GM23338 (cell line): Measurements from ENCODE around the gene SERPINB2. TPM values are rescaled to one million over a fixed set of nuclear protein-coding genes. Genes with fewer than 3 reads are reported as not detected.
A peak's percentile ranks its signal among the peaks of the same experiment; 100 is the strongest.
"Not testable (repeated sequence)": the region's sequence is repeated elsewhere in the genome, so short reads cannot be mapped to it uniquely, and the experiment has no call there.

Experiments used
- ATAC-seq: fragments of 200-7000 bp; cut with Tn5 transposase; 3 replicates; pipeline ENCODE4 v1.9.1; 2020
- DNase-seq: peaks from one replicate; pipeline ENCODE4 v3.0.0-alpha.2; 2015; ENCODE audit warnings: low spot score
- H2AFZ ChIP-seq: fragments of 200-600 bp; sonication (generic); 2 replicates; pipeline ENCODE4 v1.8.0; 2016; ENCODE audit warnings: antibody characterized with exemption, mild to moderate bottlenecking, moderate library complexity
- H3F3A ChIP-seq: fragments of 200-600 bp; sonication (generic); replicated peaks from 2 replicates; pipeline ENCODE4 v1.8.0; 2017; ENCODE audit warnings: antibody characterized with exemption, mixed run types, low read depth
- H3K27ac ChIP-seq: fragments of 200-600 bp; sonication (generic); 2 replicates; pipeline ENCODE4 v1.6.1; 2016; ENCODE audit warnings: low read depth
- H3K27me3 ChIP-seq: fragments of 200-600 bp; sonication (generic); 2 replicates; pipeline ENCODE4 v1.8.0; 2016; ENCODE audit warnings: mild to moderate bottlenecking, mixed run types, moderate library complexity; ENCODE audit not compliant: insufficient read depth
- H3K36me3 ChIP-seq: fragments of 200-600 bp; sonication (generic); 2 replicates; pipeline ENCODE4 v1.8.0; 2016; ENCODE audit warnings: mild to moderate bottlenecking; ENCODE audit not compliant: insufficient read depth
- H3K4me1 ChIP-seq: fragments of 200-600 bp; sonication (generic); 2 replicates; pipeline ENCODE4 v1.8.0; 2016; ENCODE audit warnings: mild to moderate bottlenecking, moderate library complexity; ENCODE audit not compliant: insufficient read depth
- H3K4me2 ChIP-seq: fragments of 200-600 bp; sonication (generic); 2 replicates; pipeline ENCODE4 v1.7.1; 2017; ENCODE audit warnings: mixed run types
- H3K4me3 ChIP-seq: fragments of 200-600 bp; sonication (generic); 2 replicates; pipeline ENCODE4 v1.6.1; 2016; ENCODE audit warnings: mixed run types
- H3K79me2 ChIP-seq: fragments of 200-600 bp; sonication (generic); replicated peaks from 2 replicates; pipeline ENCODE4 v1.8.0; 2017; ENCODE audit warnings: mild to moderate bottlenecking; ENCODE audit not compliant: insufficient read depth
- H3K9me2 ChIP-seq: fragments of 200-600 bp; sonication (generic); 2 replicates; pipeline ENCODE4 v1.8.0; 2017; ENCODE audit not compliant: insufficient read depth
- H4K20me1 ChIP-seq: fragments of 200-600 bp; sonication (generic); replicated peaks from 2 replicates; pipeline ENCODE4 v1.8.0; 2017; ENCODE audit warnings: mild to moderate bottlenecking; ENCODE audit not compliant: insufficient read depth
- H3K27ac Mint-ChIP-seq: 2 replicates; pipeline ENCODE4 v1.8.0; 2020; ENCODE audit warnings: inconsistent platforms, mild to moderate bottlenecking, moderate library complexity, mixed read lengths
- H3K27me3 Mint-ChIP-seq: 3 replicates; pipeline ENCODE4 v1.8.0; 2022; ENCODE audit warnings: low read depth, mild to moderate bottlenecking, moderate library complexity, mixed read lengths, inconsistent platforms; ENCODE audit not compliant: insufficient read depth, poor library complexity
- H3K36me3 Mint-ChIP-seq: 3 replicates; pipeline ENCODE4 v1.8.0; 2021; ENCODE audit warnings: low read depth, mild to moderate bottlenecking, inconsistent platforms, moderate library complexity, mixed read lengths
- H3K4me1 Mint-ChIP-seq: 3 replicates; pipeline ENCODE4 v1.8.0; 2020; ENCODE audit warnings: mild to moderate bottlenecking, inconsistent platforms, mixed read lengths
- H3K4me3 Mint-ChIP-seq: 3 replicates; pipeline ENCODE4 v1.8.0; 2021; ENCODE audit warnings: moderate library complexity, mild to moderate bottlenecking, inconsistent platforms, mixed read lengths
- H3K9me3 Mint-ChIP-seq: 3 replicates; pipeline ENCODE4 v1.8.0; 2020; ENCODE audit warnings: moderate library complexity, mild to moderate bottlenecking, inconsistent platforms, mixed read lengths
- CTCF ChIP-seq, 2 experiments: fragments of 200-600 bp in 1 of 2; sonication (generic) in 1 of 2; conservative IDR thresholded peaks; 2 replicates each; pipeline versions ENCODE4 v1.5.1 to v1.6.1; 2016 to 2017; ENCODE audit warnings: antibody characterized with exemption in 2 of 2, low read depth in 2 of 2, mild to moderate bottlenecking in 2 of 2, moderate library complexity in 1 of 2
- ETS1 ChIP-seq: IDR thresholded peaks from 2 replicates; pipeline ENCODE4 v1.6.1; 2016; ENCODE audit warnings: antibody characterized with exemption
- EZH2 ChIP-seq: fragments of 200-600 bp; sonication (generic); IDR thresholded peaks from one replicate; pipeline ENCODE4 v1.8.0; 2017; ENCODE audit warnings: antibody characterized with exemption, mild to moderate bottlenecking, low read depth; ENCODE audit not compliant: unreplicated experiment
- EZH2phosphoT487 ChIP-seq: fragments of 200-600 bp; sonication (generic); IDR thresholded peaks from one replicate; pipeline ENCODE4 v1.8.1; 2018; ENCODE audit warnings: antibody characterized with exemption; ENCODE audit not compliant: unreplicated experiment
- JUNB ChIP-seq: IDR thresholded peaks from one replicate; pipeline ENCODE4 v1.6.1; 2016; ENCODE audit warnings: antibody characterized with exemption; ENCODE audit not compliant: unreplicated experiment
- NANOG ChIP-seq: IDR thresholded peaks from 2 replicates; pipeline ENCODE4 v1.6.1; 2016; ENCODE audit warnings: antibody characterized with exemption, borderline replicate concordance
- POLR2AphosphoS5 ChIP-seq: IDR thresholded peaks from 2 replicates; pipeline ENCODE4 v1.6.1; 2016; ENCODE audit warnings: antibody characterized with exemption, low read depth
- STAT1 ChIP-seq: IDR thresholded peaks from one replicate; pipeline ENCODE4 v1.6.1; 2016; ENCODE audit warnings: antibody characterized with exemption; ENCODE audit not compliant: unreplicated experiment
- ZNF114 ChIP-seq: fragments of 250-450 bp; sonication (Bioruptor Pico); IDR thresholded peaks from 2 replicates; pipeline ENCODE4 v1.5.0; 2020; ENCODE audit warnings: mild to moderate bottlenecking, moderate library complexity
- ZNF331 ChIP-seq: fragments of 250-450 bp; sonication (Bioruptor Pico); IDR thresholded peaks from 2 replicates; pipeline ENCODE4 v1.5.0; 2020; ENCODE audit warnings: low read depth, mild to moderate bottlenecking, moderate library complexity
- ZNF462 ChIP-seq: fragments of 250-450 bp; sonication (Bioruptor Pico); IDR thresholded peaks from 2 replicates; pipeline ENCODE4 v1.5.0; 2020; ENCODE audit warnings: mild to moderate bottlenecking, moderate library complexity
- polyA plus RNA-seq: library from polyadenylated mRNA; unstranded; fragments of >200 nt; fragmentation: Nextera tagmentation; extraction: Ambion mirVana; gene quantifications from 2 replicates; pipeline ENCODE4 v1.2.1, GENCODE V29; 2016
- total RNA-seq: library from RNA; depleted of rRNA; stranded (reverse); fragments of >200 nt; shearing (Covaris generic); gene quantifications from 2 replicates; pipeline ENCODE4 v1.2.3, GENCODE V29; 2014

The SERPINB2 gene
- total and polyA plus RNA-seq, 2 experiments from 2014 or later = not detected

- Histone ChIP-seq H3K4me2 (peak overlapping the region; percentile 60), H2AFZ (peak overlapping the region; percentile 89), H3K27me3 (peaks cover 37% of the 10 kb centered on the region), H3K4me3 (peak overlapping the region; percentile 46)
- H3K4me1 Mint-ChIP-seq, H3K9me3 Mint-ChIP-seq, H3K27me3 Mint-ChIP-seq, H3K27ac Mint-ChIP-seq, H3F3A ChIP-seq, H3K27ac ChIP-seq, H3K4me3 Mint-ChIP-seq, H3K9me2 ChIP-seq, H3K36me3 ChIP-seq, H3K36me3 Mint-ChIP-seq, H3K4me1 ChIP-seq, ATAC-seq, H4K20me1 ChIP-seq, H3K79me2 ChIP-seq: not testable (repeated sequence)
- DNase-seq = peak; percentile 55
These were observed 53.1 kb downstream of the SERPINB2 start for GRCh38 chr18:63940543-63941050.

GRCh38 chr18:63947051-63947790 lies 59.7 kb downstream of the SERPINB2 start:
- Mint-ChIP-seq H3K9me3 (no peaks in the 10 kb centered on the region; the same call in 2 of the 3 replicates), H3K4me1 (peaks cover 13% of the 10 kb centered on the region), H3K27me3 (peaks cover 3% of the 10 kb centered on the region), H3K4me3 (no peak overlapping the region), H3K27ac (no peak overlapping the region), H3K36me3 (no peaks in the 10 kb centered on the region)
- Histone ChIP-seq H3K79me2 (no peaks in the 10 kb centered on the region), H3K36me3 (no peaks in the 10 kb centered on the region), H3K27ac (no peak overlapping the region), H3K4me3 (no peak overlapping the region), H3K27me3 (peaks cover 14% of the 10 kb centered on the region), H3K9me2 (no peaks in the 10 kb centered on the region), H2AFZ (no peak overlapping the region), H3F3A (0 out of 2 replicates have a peak, but pooled peaks cover 7% of the 10 kb centered on the region), H4K20me1 (no peaks in the 10 kb centered on the region), H3K4me2 (no peak overlapping the region), H3K4me1 (peaks cover 9% of the 10 kb centered on the region; the same call in 1 of the 2 replicates)
- DNase-seq (no peak), ATAC-seq (no peak)
- no peak for TF ChIP-seq ZNF114
- no peak for TF ChIP-seq ETS1
- TF ChIP-seq ZNF331 = no peak
- no peak for TF ChIP-seq ZNF462 (CRISPR knock-in tag)
- no peak for TF ChIP-seq EZH2
- TF ChIP-seq CTCF (conservative IDR thresholded peaks at IDR 0.05; ENCODE audit: low read depth in 2 of 2) = no peak
- TF ChIP-seq POLR2AphosphoS5 = no peak
- no peak for TF ChIP-seq EZH2phosphoT487
- no peak for TF ChIP-seq NANOG
- TF ChIP-seq STAT1 = no peak
- no peak for TF ChIP-seq JUNB
